ENCODE results near the gene REEP1. TPM values are rescaled to one million over a fixed set of nuclear protein-coding genes. Genes with fewer than 3 reads are reported as not detected.

The REEP1 gene
- total and polyA plus RNA-seq, 2 of the 4 experiments (the other 2 are of a cell fraction), result under 0.01 to 0.03 TPM

DNA sequence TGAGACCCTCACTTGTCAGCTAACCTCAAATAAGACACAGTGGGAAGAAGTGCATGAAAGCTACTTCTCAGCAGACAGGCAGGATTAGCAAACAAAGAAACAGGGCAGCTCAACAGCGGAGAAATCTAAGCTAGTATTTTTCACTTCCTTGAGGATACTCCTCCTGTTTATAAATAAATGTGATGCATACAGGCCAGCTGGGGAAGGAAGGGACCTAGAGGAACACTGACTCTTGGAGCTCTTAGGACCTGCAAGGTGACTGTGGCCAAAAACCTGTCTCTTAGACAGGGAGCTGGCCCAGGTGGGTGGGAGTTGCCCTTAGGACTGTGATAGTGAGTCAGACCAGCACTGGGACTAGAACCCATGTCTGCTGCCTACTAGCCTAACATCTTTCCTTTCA lies 4.8 kb downstream of the REEP1 start:
- no peak overlapping the region for H4K5ac ChIP-seq (ENCODE audit: low read depth, low read length)
- no peak overlapping the region for H2AFZ ChIP-seq (replicated peaks; ENCODE audit: low read length, poor library complexity)
- no peaks in the 10 kb centered on the region for H3K9me3 ChIP-seq (ENCODE audit: control insufficient read depth, insufficient read depth, low read length)
- H3K9me1 ChIP-seq (ENCODE audit: insufficient read depth, low read length), result no peaks in the 10 kb centered on the region
- no peaks in the 10 kb centered on the region for H3K79me1 ChIP-seq (ENCODE audit: low read depth in 1 of 2, low read length in 2 of 2)
- no peak overlapping the region for H3K9ac ChIP-seq (ENCODE audit: low read depth, low read length)
- ChIA-PET POLR2A (ENCODE audit: unreplicated experiment) (no interaction called here), CTCF (no interaction called here)
- no TSS peak for BruUV-seq (replicated peaks)
- DNase-seq (no peak), ATAC-seq (ENCODE audit: low read depth) (no peak)
- H3K14ac ChIP-seq (replicated peaks; ENCODE audit: low read depth, low read length), result no peak overlapping the region
- no peak overlapping the region for H3K56ac ChIP-seq (ENCODE audit: extremely low read depth, insufficient read depth, low read length)
- no peak overlapping the region for H2BK5ac ChIP-seq (ENCODE audit: low read depth, low read length, poor library complexity, severe bottlenecking)
- no peak overlapping the region for H2BK120ac ChIP-seq (ENCODE audit: low read depth, low read length)
- no peak overlapping the region for H2AK9ac ChIP-seq (replicated peaks; ENCODE audit: low read depth, low read length, poor library complexity)
- H4K8ac ChIP-seq (ENCODE audit: low read depth in 2 of 2, low read length in 2 of 2), result no peak overlapping the region
- TF ChIP-seq RFX5 (IDR thresholded peaks at IDR 0.05; ENCODE audit: low read depth, low read length) (no peak), POLR2A (IDR thresholded peaks at IDR 0.05; ENCODE audit: low read depth, low read length) (no peak), CHD1 (IDR thresholded peaks at IDR 0.05; ENCODE audit: low read depth, low read length) (no peak), MAZ (IDR thresholded peaks at IDR 0.05; ENCODE audit: borderline replicate concordance, low read depth, low read length) (no peak), MXI1 (IDR thresholded peaks at IDR 0.05; ENCODE audit: borderline replicate concordance, low read depth, low read length) (no peak), BHLHE40 (IDR thresholded peaks at IDR 0.05; ENCODE audit: low read depth, low read length) (no peak), FOS (IDR thresholded peaks at IDR 0.05; ENCODE audit: low read depth, low read length) (no peak), CEBPB (IDR thresholded peaks at IDR 0.05; ENCODE audit: low read depth, low read length) (no peak), RAD21 (IDR thresholded peaks at IDR 0.05; ENCODE audit: low read length) (no peak), RCOR1 (IDR thresholded peaks at IDR 0.05; ENCODE audit: insufficient replicate concordance, low read length) (no peak), MAFK (IDR thresholded peaks at IDR 0.05; ENCODE audit: low read depth, low read length) (no peak), SMC3 (IDR thresholded peaks at IDR 0.05; ENCODE audit: low read depth, low read length) (no peak), NFE2L2 (IDR thresholded peaks at IDR 0.05; ENCODE audit: low read depth, low read length) (no peak)
- TF ChIP-seq, protein P1, sequence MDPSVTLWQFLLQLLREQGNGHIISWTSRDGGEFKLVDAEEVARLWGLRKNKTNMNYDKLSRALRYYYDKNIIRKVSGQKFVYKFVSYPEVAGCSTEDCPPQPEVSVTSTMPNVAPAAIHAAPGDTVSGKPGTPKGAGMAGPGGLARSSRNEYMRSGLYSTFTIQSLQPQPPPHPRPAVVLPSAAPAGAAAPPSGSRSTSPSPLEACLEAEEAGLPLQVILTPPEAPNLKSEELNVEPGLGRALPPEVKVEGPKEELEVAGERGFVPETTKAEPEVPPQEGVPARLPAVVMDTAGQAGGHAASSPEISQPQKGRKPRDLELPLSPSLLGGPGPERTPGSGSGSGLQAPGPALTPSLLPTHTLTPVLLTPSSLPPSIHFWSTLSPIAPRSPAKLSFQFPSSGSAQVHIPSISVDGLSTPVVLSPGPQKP (IDR thresholded peaks at IDR 0.05; ENCODE audit: borderline replicate concordance, low read depth, low read length), result no peak
- TF ChIP-seq, protein P2, sequence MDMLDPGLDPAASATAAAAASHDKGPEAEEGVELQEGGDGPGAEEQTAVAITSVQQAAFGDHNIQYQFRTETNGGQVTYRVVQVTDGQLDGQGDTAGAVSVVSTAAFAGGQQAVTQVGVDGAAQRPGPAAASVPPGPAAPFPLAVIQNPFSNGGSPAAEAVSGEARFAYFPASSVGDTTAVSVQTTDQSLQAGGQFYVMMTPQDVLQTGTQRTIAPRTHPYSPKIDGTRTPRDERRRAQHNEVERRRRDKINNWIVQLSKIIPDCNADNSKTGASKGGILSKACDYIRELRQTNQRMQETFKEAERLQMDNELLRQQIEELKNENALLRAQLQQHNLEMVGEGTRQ (IDR thresholded peaks at IDR 0.05; ENCODE audit: low read depth, low read length), result no peak
- TF ChIP-seq, protein P3, sequence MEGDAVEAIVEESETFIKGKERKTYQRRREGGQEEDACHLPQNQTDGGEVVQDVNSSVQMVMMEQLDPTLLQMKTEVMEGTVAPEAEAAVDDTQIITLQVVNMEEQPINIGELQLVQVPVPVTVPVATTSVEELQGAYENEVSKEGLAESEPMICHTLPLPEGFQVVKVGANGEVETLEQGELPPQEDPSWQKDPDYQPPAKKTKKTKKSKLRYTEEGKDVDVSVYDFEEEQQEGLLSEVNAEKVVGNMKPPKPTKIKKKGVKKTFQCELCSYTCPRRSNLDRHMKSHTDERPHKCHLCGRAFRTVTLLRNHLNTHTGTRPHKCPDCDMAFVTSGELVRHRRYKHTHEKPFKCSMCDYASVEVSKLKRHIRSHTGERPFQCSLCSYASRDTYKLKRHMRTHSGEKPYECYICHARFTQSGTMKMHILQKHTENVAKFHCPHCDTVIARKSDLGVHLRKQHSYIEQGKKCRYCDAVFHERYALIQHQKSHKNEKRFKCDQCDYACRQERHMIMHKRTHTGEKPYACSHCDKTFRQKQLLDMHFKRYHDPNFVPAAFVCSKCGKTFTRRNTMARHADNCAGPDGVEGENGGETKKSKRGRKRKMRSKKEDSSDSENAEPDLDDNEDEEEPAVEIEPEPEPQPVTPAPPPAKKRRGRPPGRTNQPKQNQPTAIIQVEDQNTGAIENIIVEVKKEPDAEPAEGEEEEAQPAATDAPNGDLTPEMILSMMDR (conservative IDR thresholded peaks at IDR 0.05; ENCODE audit: low read depth, low read length), result no peak
- H3K36me3 ChIP-seq (ENCODE audit: control insufficient read depth, insufficient read depth, low read length), result no peaks in the 10 kb centered on the region
- dilution Hi-C loops (cut with HindIII; ENCODE audit: low sequenced_read_pairs, unreplicated experiment) (no loop called here), intact Hi-C loops (cut with micrococcal nuclease) (no loop called here), in situ Hi-C loops (cut with MboI; ENCODE audit: low sequenced_read_pairs) (no loop called here)
- no peak overlapping the region for H2BK20ac ChIP-seq (ENCODE audit: low read depth, low read length)
- no peak overlapping the region for H3K27ac ChIP-seq (ENCODE audit: insufficient read depth, low read length)
- no peak overlapping the region for H3K4me3 ChIP-seq (ENCODE audit: insufficient read depth, low read depth, low read length)
- H3K18ac ChIP-seq (ENCODE audit: low read depth, low read length), result no peak overlapping the region
- no peak overlapping the region for H3K23ac ChIP-seq (ENCODE audit: low read depth, low read length)
- no peak overlapping the region for H2BK15ac ChIP-seq (ENCODE audit: low read depth, low read length)
- peaks cover 45% of the 10 kb centered on the region for H3K27me3 ChIP-seq (ENCODE audit: control insufficient read depth, insufficient read depth, low read length)
- H3K4me1 ChIP-seq (ENCODE audit: control insufficient read depth, insufficient read depth, low read length), result no peaks in the 10 kb centered on the region; the same call in 1 of the 2 replicates
- H2AK5ac ChIP-seq (ENCODE audit: low read depth, low read length), result no peak overlapping the region
- WGBS, 2 experiments (ENCODE audit: extremely low coverage in 2 of 2, insufficient read length in 1 of 2), result no CpG with 5 or more reads among the region's 1 CpG
- no peak overlapping the region for H4K91ac ChIP-seq (ENCODE audit: insufficient read depth, low read depth, low read length)
- no peak overlapping the region for H3K4ac ChIP-seq (ENCODE audit: low read depth, low read length)
- no peak overlapping the region for H3K4me2 ChIP-seq (ENCODE audit: low read depth, low read length)
- H4K20me1 ChIP-seq (ENCODE audit: insufficient read depth, low read length), result no peaks in the 10 kb centered on the region

All from IMR-90 (cell line).